ENCODE measurements around the gene CDKAL1.

GRCh38 chr6:20724443-20725190 is 190.4 kb downstream of the CDKAL1 start:
- TF ChIP-seq EZH2phosphoT487 (IDR thresholded peaks at IDR 0.05; ENCODE audit: low read depth, severe bottlenecking, unreplicated experiment) (no peak), CTCF (IDR thresholded peaks at IDR 0.05; ENCODE audit: poor library complexity) (no peak)

Data from hepatocyte (in vitro differentiated cells).